Retinal pigment epithelial cell (primary cell): Measurements from ENCODE around the gene KRTAP1-4.

Experiments
- DNase-seq: peaks from one replicate; pipeline ENCODE4 v3.0.0-alpha.2; 2010; ENCODE audit warnings: low read depth
- H3K4me3 ChIP-seq: 2 replicates; pipeline ENCODE4 v1.5.1; 2011; ENCODE audit warnings: mild to moderate bottlenecking, low read length, control low read depth, moderate library complexity
- TF ChIP-seq, protein P1 (sequence below): conservative IDR thresholded peaks from 2 replicates; pipeline ENCODE4 v1.5.1; 2011; ENCODE audit warnings: low read depth, low read length, control low read depth, inconsistent platforms

Gene KRTAP1-4, protein sequence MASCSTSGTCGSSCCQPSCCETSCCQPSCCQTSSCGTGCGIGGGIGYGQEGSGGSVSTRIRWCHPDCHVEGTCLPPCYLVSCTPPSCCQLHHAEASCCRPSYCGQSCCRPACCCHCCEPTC

GRCh38 chr17:41029633-41030245, at the start of gene KRTAP1-4:
Gene KRTAP1-4 (minus strand): TSS chr17:41030195. CDS start chr17:41030078, 117 bp downstream.
- no peak within 1 kb of the TSS for H3K4me3 ChIP-seq
- DNase-seq = no peak
- TF ChIP-seq, protein P1, sequence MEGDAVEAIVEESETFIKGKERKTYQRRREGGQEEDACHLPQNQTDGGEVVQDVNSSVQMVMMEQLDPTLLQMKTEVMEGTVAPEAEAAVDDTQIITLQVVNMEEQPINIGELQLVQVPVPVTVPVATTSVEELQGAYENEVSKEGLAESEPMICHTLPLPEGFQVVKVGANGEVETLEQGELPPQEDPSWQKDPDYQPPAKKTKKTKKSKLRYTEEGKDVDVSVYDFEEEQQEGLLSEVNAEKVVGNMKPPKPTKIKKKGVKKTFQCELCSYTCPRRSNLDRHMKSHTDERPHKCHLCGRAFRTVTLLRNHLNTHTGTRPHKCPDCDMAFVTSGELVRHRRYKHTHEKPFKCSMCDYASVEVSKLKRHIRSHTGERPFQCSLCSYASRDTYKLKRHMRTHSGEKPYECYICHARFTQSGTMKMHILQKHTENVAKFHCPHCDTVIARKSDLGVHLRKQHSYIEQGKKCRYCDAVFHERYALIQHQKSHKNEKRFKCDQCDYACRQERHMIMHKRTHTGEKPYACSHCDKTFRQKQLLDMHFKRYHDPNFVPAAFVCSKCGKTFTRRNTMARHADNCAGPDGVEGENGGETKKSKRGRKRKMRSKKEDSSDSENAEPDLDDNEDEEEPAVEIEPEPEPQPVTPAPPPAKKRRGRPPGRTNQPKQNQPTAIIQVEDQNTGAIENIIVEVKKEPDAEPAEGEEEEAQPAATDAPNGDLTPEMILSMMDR = no peak

GRCh38 chr17:41076788-41077187, 46.8 kb upstream of the KRTAP1-4 start:
- TF ChIP-seq, protein P1 = no peak
- no peak for DNase-seq
- no peak overlapping the region for H3K4me3 ChIP-seq

- DNase-seq = no peak
- no peak overlapping the region for H3K4me3 ChIP-seq
- TF ChIP-seq, protein P1 = no peak
Observed at GRCh38 chr17:41073676-41074075, 43.7 kb upstream of the KRTAP1-4 start.

GRCh38 chr17:41071606-41072360, 41.8 kb upstream of the KRTAP1-4 start:
- TF ChIP-seq, protein P1 = no peak
- H3K4me3 ChIP-seq = no peak overlapping the region
- no peak for DNase-seq

GRCh38 chr17:41069031-41069430, 39.0 kb upstream of the KRTAP1-4 start:
- H3K4me3 ChIP-seq = no peak overlapping the region
- no peak for DNase-seq
- TF ChIP-seq, protein P1 = no peak

GRCh38 chr17:41067281-41067680, 37.3 kb upstream of the KRTAP1-4 start:
- TF ChIP-seq, protein P1 = no peak
- DNase-seq = no peak
- H3K4me3 ChIP-seq = no peak overlapping the region
